Hepatocyte (in vitro differentiated cells): ENCODE data around the gene BCAR1. TPM values are rescaled to one million over a fixed set of nuclear protein-coding genes. Genes with fewer than 3 reads are reported as not detected.
A peak's percentile ranks its signal among the peaks of the same experiment; 100 is the strongest.

Experiments
- DNase-seq: peaks from one replicate; pipeline ENCODE4 v3.0.0-alpha.2; 2016; ENCODE audit warnings: low spot score
- H2AFZ ChIP-seq: fragments of 200-600 bp; sonication (generic); 2 replicates; pipeline ENCODE4 v1.6.0; 2016; ENCODE audit warnings: antibody characterized with exemption, mild to moderate bottlenecking
- H3K27ac ChIP-seq: fragments of 200-600 bp; sonication (generic); 2 replicates; pipeline ENCODE4 v1.5.1; 2016; ENCODE audit warnings: mild to moderate bottlenecking
- H3K27me3 ChIP-seq: fragments of 200-600 bp; sonication (generic); 2 replicates; pipeline ENCODE4 v1.6.1; 2016
- H3K36me3 ChIP-seq: fragments of 200-600 bp; sonication (generic); replicated peaks from 2 replicates; pipeline ENCODE4 v1.5.1; 2016; ENCODE audit warnings: low read depth; ENCODE audit not compliant: insufficient read depth
- H3K4me1 ChIP-seq: fragments of 200-600 bp; sonication (generic); 2 replicates; pipeline ENCODE4 v1.5.1; 2016; ENCODE audit warnings: mild to moderate bottlenecking, moderate library complexity; ENCODE audit not compliant: insufficient read depth
- H3K4me2 ChIP-seq: fragments of 200-600 bp; sonication (generic); 2 replicates; pipeline ENCODE4 v1.6.0; 2016
- H3K4me3 ChIP-seq: fragments of 200-600 bp; sonication (generic); 2 replicates; pipeline ENCODE4 v1.5.1; 2016; ENCODE audit warnings: mild to moderate bottlenecking
- H3K79me2 ChIP-seq: fragments of 200-600 bp; sonication (generic); 2 replicates; pipeline ENCODE4 v1.6.0; 2017; ENCODE audit warnings: mild to moderate bottlenecking
- H3K9me2 ChIP-seq: fragments of 200-600 bp; sonication (generic); replicated peaks from 2 replicates; pipeline ENCODE4 v1.6.0; 2017; ENCODE audit warnings: mild to moderate bottlenecking; ENCODE audit not compliant: insufficient read depth
- H3K9me3 ChIP-seq: fragments of 200-600 bp; sonication (generic); 2 replicates; pipeline ENCODE4 v1.5.1; 2016; ENCODE audit warnings: low read depth, mild to moderate bottlenecking
- H4K20me1 ChIP-seq: fragments of 200-600 bp; sonication (generic); 2 replicates; pipeline ENCODE4 v1.6.0; 2016; ENCODE audit warnings: mild to moderate bottlenecking; ENCODE audit not compliant: insufficient read depth, poor library complexity, severe bottlenecking
- CTCF ChIP-seq: fragments of 200-600 bp; sonication (generic); IDR thresholded peaks from 2 replicates; pipeline ENCODE4 v1.5.1; 2016; ENCODE audit warnings: antibody characterized with exemption, mild to moderate bottlenecking; ENCODE audit not compliant: poor library complexity
- EZH2 ChIP-seq: fragments of 200-600 bp; sonication (generic); IDR thresholded peaks from 2 replicates; pipeline ENCODE4 v1.6.1; 2016; ENCODE audit warnings: antibody characterized with exemption, mild to moderate bottlenecking, borderline replicate concordance
- EZH2phosphoT487 ChIP-seq: fragments of 200-600 bp; sonication (generic); IDR thresholded peaks from one replicate; pipeline ENCODE4 v1.6.1; 2018; ENCODE audit warnings: antibody characterized with exemption, mild to moderate bottlenecking, low read depth, moderate library complexity; ENCODE audit not compliant: unreplicated experiment, severe bottlenecking
- WGBS: methylation state at CpG from one replicate; pipeline ENCODE4 v1.1.6; 2016; ENCODE audit warnings: low lambda C conversion rate; ENCODE audit errors: missing lambda C conversion rate; 5-methylcytosine and 5-hydroxymethylcytosine counted together
- polyA plus RNA-seq: library from polyadenylated mRNA; unstranded; fragments of >200 nt; fragmentation: Nextera tagmentation; extraction: Ambion mirVana; gene quantifications from 2 replicates; pipeline ENCODE4 v1.2.1, GENCODE V29; 2016
- total RNA-seq: library from RNA; depleted of rRNA; stranded (reverse); fragments of >200 nt; gene quantifications from 2 replicates; pipeline ENCODE4 v1.2.3, GENCODE V29; 2014

Gene BCAR1
- total RNA-seq (73.2 and 77.3 TPM in 2 replicates), polyA plus RNA-seq (112 and 124 TPM in 2 replicates)

GRCh38 chr16:75251280-75252048 is at the start of gene BCAR1:
TSS of gene BCAR1 (minus strand) at chr16:75251624. CDS start at chr16:75251482, 142 bp downstream.
- 7% methylated on average over 33 of the region's 84 CpGs for WGBS
- H3K4me3 ChIP-seq: peak within 1 kb of the TSS; percentile 95
- H3K27me3 ChIP-seq: no peaks in the 10 kb centered on the region
- no peaks in the 10 kb centered on the region for H3K9me3 ChIP-seq
- peak within 1 kb of the TSS; percentile 31 for H2AFZ ChIP-seq
- H3K79me2 ChIP-seq: peaks cover 94% of the 10 kb centered on the region
- H3K4me1 ChIP-seq: peaks cover 84% of the 10 kb centered on the region
- H3K36me3 ChIP-seq: no peaks in the 10 kb centered on the region
- peaks cover 82% of the 10 kb centered on the region for H4K20me1 ChIP-seq
- no peaks in the 10 kb centered on the region for H3K9me2 ChIP-seq
- H3K4me2 ChIP-seq: peak within 1 kb of the TSS; percentile 99
- DNase-seq: peak; percentile 96
- TF ChIP-seq EZH2phosphoT487: no peak
- TF ChIP-seq EZH2: no peak
- no peak for TF ChIP-seq CTCF
- H3K27ac ChIP-seq: peak within 1 kb of the TSS; percentile 96

- H3K9me2 ChIP-seq: no peaks in the 10 kb centered on the region
Measured at GRCh38 chr16:75298267-75298666, 46.8 kb upstream of the BCAR1 start.

GRCh38 chr16:75296606-75297005 is 45.2 kb upstream of the BCAR1 start:
- Histone ChIP-seq H3K4me1 (peaks cover 22% of the 10 kb centered on the region), H3K4me2 (no peak overlapping the region), H3K79me2 (peaks cover 2% of the 10 kb centered on the region), H4K20me1 (no peaks in the 10 kb centered on the region), H3K27ac (no peak overlapping the region), H3K4me3 (no peak overlapping the region), H3K9me3 (no peaks in the 10 kb centered on the region), H2AFZ (no peak overlapping the region), H3K36me3 (no peaks in the 10 kb centered on the region), H3K27me3 (no peaks in the 10 kb centered on the region), H3K9me2 (no peaks in the 10 kb centered on the region)
- DNase-seq: no peak
- no peak for TF ChIP-seq EZH2
- TF ChIP-seq CTCF: no peak
- TF ChIP-seq EZH2phosphoT487: no peak
- 90% methylated on average over 1 of the region's 1 CpG for WGBS

More at GRCh38 chr16:75298267-75298666, 46.8 kb upstream of the BCAR1 start:
- no peak overlapping the region for H2AFZ ChIP-seq
- no peaks in the 10 kb centered on the region for H3K36me3 ChIP-seq
- TF ChIP-seq CTCF (no peak), EZH2 (no peak), EZH2phosphoT487 (no peak)
- H3K4me1 ChIP-seq: peaks cover 15% of the 10 kb centered on the region
- no peak overlapping the region for H3K4me2 ChIP-seq
- no peak overlapping the region for H3K4me3 ChIP-seq
- WGBS: over 99% methylated on average over 6 of the region's 6 CpGs
- no peaks in the 10 kb centered on the region for H3K9me3 ChIP-seq
- H3K27ac ChIP-seq: no peak overlapping the region
- no peaks in the 10 kb centered on the region for H4K20me1 ChIP-seq
- H3K79me2 ChIP-seq: peaks cover 6% of the 10 kb centered on the region
- DNase-seq: no peak
- no peaks in the 10 kb centered on the region for H3K27me3 ChIP-seq
